ENCODE results near the gene CCDC187. TPM values are rescaled to one million over a fixed set of nuclear protein-coding genes. Genes with fewer than 3 reads are reported as not detected.

Gene CCDC187
- total RNA-seq, 1 donor = 0.10 TPM

DNA sequence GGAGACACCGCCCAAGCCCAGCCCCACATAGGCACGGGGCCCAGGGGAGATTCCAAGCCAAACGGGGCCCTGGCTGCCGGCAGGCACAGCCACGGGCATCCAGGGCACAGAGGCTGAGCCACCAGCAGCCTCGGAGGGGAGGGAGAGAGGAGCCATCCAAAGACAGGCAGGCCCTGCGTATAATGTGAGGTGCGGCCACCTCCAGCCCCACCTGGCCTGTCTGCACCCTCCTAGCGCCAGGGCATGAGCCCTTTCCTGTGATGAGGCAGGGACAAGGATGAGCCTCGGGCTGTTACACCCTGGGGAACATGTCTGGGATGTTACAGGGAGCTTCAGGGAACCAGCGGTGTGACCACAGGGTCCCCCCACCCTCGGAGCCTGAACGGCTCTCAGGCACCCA lies 1.1 kb upstream of the CCDC187 start:
- H3K27me3 ChIP-seq (ENCODE audit: insufficient read depth, low read length) = peaks cover 6% of the 10 kb centered on the region

DNA sequence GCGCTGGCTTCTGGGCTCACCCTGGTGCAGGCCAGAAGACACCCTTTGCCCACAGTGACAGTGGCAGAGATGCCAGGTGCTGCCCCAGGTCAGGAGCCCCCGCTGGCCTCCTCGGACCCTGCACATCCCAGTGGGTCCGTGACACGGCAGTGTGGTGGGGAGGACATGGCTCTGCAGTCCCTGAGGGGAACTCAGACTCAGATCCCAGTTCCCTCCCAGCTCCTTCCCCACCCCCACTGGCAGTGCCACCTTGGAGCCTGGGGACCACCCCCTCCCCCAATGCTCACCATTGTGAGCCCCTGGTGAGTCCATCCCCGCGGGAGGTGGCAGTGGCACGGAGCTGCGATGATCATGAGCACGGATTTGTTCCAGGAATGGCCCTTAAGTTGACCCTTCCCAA lies 562 bp upstream of the CCDC187 start:
- Histone ChIP-seq H3K4me3 (ENCODE audit: low read length) (no peak overlapping the region), H3K4me1 (ENCODE audit: insufficient read depth, low read length) (peaks cover 7% of the 10 kb centered on the region), H3K27me3 (ENCODE audit: insufficient read depth, low read length) (peaks cover 3% of the 10 kb centered on the region), H3K9me3 (ENCODE audit: low read depth, low read length) (no peaks in the 10 kb centered on the region)

More for the DNA sequence above, 1.1 kb upstream of the CCDC187 start:
- H3K4me3 ChIP-seq (ENCODE audit: low read length) = no peak overlapping the region
- H3K4me1 ChIP-seq (ENCODE audit: insufficient read depth, low read length) = peaks cover 7% of the 10 kb centered on the region
- no peaks in the 10 kb centered on the region for H3K9me3 ChIP-seq (ENCODE audit: low read depth, low read length)

DNA sequence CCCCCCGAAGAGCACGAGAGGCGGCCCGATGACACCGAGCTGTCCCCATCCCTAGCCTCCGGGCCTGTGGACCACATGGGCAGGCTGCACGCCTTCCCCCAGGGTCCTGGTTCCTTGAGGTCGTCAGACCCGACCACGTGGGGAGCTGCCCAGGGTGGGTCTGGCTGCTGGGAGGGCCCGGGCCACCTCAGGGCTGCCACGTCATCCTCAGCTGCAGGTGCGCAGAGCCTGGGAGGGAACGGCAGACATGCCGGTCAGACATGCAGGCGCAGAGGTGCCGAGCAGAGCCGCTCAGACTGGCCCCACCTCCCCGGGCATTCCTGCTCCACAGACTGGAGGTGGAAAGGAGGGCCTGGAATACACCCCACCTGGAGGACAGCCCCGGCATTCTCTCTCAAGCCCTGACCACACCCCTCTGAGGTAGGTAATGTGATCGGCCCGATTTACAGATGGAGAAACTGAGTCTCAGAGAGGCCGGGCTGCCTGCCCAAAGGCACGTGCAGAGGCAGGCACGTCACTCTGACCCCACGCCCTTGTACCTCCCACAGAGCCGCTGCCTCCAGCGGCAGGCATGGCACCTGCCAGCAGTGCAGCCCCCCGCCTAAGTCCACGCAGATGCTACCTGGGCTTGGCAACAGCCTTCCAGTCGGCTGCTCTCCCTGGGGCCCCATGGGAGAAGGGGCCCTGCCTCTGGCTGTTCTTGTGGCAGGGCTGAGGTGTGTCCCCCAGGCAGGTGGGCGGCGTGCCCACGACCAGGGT lies 649 bp downstream of the CCDC187 start:
- Histone ChIP-seq H3K4me3 (ENCODE audit: low read length) (no peak overlapping the region), H3K4me1 (ENCODE audit: insufficient read depth, low read length) (no peaks in the 10 kb centered on the region), H3K9me3 (ENCODE audit: low read depth, low read length) (no peaks in the 10 kb centered on the region), H3K27me3 (ENCODE audit: insufficient read depth, low read length) (peaks cover 2% of the 10 kb centered on the region)

DNA sequence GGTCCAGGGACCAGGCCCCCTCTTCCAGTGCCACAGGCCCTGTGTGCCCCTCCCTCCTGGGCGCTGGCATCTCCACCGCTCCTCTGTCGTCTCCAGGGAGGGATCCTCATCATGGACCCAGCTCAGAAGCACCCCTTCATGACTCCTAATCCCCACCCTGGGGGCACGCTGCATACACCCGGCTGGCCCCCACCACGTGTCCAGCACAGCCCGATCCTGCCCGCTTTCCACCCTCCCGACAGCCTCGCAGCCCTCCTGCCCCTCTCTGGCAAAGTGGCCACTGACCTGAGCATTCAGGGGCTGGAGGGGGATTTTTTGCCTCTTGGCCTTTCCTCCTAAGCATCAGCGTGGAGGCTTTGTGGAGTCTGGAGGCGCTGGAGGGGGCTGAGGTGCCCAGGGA lies 1.4 kb downstream of the CCDC187 start:
- H3K4me3 ChIP-seq (ENCODE audit: low read length) = no peak overlapping the region
- H3K4me1 ChIP-seq (ENCODE audit: insufficient read depth, low read length) = no peaks in the 10 kb centered on the region
- H3K9me3 ChIP-seq (ENCODE audit: low read depth, low read length) = no peaks in the 10 kb centered on the region
- H3K27me3 ChIP-seq (ENCODE audit: insufficient read depth, low read length) = no peaks in the 10 kb centered on the region

DNA sequence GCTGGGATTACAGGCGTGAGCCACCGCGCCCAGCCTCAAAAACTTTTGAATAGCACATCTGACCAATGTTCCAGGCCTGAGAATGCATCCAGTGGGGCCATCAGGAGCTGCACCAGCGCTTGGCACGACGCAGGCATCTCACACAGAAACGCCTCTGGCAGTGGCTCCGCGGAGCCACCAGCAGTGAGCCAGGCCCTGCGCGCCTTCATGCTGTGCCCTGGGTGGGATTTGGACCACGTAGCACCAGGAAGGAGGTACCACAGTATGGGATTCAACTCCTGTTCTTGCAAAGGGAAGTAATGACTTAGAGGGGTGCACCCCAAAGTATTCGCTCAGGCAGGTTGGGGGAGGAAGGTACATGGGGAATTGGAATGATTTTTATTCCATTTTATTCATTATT lies 3.0 kb downstream of the CCDC187 start:
- no peaks in the 10 kb centered on the region for H3K9me3 ChIP-seq (ENCODE audit: low read depth, low read length)
- H3K27me3 ChIP-seq (ENCODE audit: insufficient read depth, low read length) = no peaks in the 10 kb centered on the region
- no peak overlapping the region for H3K4me3 ChIP-seq (ENCODE audit: low read length)
- H3K4me1 ChIP-seq (ENCODE audit: insufficient read depth, low read length) = no peaks in the 10 kb centered on the region

DNA sequence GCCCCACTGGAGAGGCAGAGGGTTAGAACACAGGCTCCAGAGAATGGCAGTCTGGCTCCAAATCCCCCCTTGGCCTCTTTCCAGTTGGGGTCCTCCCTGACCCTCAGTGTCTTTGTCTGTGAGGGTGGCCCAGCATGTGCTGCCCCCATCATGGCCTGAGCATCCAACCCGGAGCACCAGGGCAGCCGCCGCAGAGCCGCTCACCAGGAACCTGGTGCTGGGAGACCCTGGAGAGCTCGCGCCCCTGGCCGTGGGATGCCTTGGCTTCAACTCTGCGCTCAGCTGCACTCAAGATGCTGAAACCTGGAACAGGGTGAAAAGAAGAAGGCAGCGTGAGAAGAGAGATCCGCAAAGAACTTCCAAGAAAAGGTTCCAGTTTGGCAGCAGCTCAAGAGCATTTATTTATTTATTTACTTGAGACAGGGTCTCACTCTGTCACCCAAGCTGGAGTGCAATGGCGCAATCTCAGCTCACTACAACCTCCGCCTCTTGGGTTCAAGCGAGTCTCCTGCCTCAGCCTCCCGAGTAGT lies 3.8 kb downstream of the CCDC187 start:
- no peak overlapping the region for H3K4me3 ChIP-seq (ENCODE audit: low read length)
- no peaks in the 10 kb centered on the region for H3K27me3 ChIP-seq (ENCODE audit: insufficient read depth, low read length)
- H3K9me3 ChIP-seq (ENCODE audit: low read depth, low read length) = no peaks in the 10 kb centered on the region
- no peaks in the 10 kb centered on the region for H3K4me1 ChIP-seq (ENCODE audit: insufficient read depth, low read length)

DNA sequence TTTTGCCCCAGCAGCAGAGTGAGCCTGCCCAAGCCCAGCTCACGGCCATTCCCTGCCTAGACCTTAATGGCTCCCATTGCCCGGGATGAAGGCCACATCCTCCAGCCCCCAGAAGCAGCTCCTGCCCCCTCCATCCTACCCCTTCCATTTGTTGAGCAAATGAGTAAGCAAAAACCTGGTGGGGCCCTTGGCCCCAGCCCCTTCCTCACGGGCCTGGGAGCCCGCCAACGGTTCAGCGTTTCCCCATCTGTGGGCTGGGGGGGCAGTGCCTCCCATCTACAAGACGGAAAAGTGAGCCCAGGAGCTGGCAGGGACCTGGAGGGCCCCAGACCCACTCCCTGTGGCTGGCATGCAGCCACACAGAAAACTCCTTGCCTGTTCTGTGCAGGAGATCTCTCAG lies 4.4 kb downstream of the CCDC187 start:
- Histone ChIP-seq H3K4me3 (ENCODE audit: low read length) (no peak overlapping the region), H3K4me1 (ENCODE audit: insufficient read depth, low read length) (no peaks in the 10 kb centered on the region)

DNA sequence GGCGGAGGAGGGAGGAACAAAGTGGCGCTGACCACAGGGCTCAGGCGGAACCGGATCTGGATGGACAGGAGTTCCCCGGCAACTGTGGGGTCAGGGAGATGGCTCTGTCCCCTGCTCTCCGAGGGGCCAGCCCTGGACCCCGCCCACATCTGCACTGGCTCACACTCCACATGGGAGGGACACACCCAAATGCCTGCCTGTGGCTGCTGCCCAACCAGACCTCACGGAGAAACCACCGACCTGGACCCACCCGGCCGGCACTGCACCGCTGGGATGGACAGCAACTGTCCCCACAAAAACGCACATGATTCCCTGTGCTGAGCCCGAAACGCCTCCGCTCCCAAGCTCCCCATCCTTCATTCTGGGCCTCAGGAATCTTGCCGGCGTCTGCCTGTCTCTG lies 4.8 kb downstream of the CCDC187 start:
- Histone ChIP-seq H3K4me3 (ENCODE audit: low read length) (no peak overlapping the region), H3K27me3 (ENCODE audit: insufficient read depth, low read length) (no peaks in the 10 kb centered on the region), H3K4me1 (ENCODE audit: insufficient read depth, low read length) (no peaks in the 10 kb centered on the region), H3K9me3 (ENCODE audit: low read depth, low read length) (no peaks in the 10 kb centered on the region)

More for the DNA sequence above, 4.4 kb downstream of the CCDC187 start:
- Histone ChIP-seq H3K27me3 (ENCODE audit: insufficient read depth, low read length) (no peaks in the 10 kb centered on the region), H3K9me3 (ENCODE audit: low read depth, low read length) (no peaks in the 10 kb centered on the region)

DNA sequence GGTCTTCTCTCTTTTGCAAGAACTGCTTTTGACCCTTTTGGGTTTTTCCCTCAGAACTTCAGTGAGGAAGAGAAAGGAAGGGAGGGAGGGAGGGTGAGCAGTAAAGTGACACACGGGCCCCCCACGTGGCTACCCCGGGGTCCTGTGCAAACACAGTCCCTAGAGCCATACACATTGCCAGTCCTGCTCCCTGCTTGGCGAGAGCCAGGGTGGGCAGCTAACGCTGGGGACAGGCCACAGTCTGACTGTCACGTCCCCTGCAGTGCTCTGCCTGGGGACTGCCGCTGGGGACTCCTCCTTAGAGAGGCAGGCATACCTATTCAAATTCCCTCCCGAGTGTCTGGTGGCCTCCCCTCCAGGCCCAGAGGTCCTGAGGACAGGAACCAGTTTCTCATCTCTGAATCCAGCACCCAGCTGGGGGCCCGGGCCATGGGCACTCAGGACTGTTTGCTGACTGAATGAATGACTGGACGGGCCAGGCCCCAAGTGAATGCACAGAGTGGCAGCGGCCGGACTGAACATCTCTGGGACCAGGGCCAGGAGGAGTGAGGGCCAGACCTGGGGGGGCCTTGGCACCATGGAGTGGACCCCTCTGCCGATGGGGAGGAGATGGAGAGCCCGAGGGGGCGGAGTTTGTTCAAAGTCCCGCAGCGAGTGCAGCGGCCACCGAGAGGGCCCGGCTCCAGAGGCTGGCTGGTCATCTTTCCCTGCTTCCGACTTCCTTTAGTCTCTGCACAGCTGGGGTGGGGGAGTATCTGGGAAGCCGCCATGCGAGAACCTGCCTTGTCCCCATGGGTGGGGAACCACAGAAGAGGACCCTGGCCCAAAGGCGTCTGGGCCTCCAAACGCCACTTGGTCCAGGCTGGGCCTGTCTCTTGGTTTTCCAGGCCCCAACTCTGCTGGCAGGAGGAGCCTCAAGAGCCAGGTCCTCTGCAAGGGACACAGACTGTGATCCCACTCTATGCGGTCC lies 5.8 kb downstream of the CCDC187 start:
- H3K4me3 ChIP-seq (ENCODE audit: low read length) = no peak overlapping the region
- no peaks in the 10 kb centered on the region for H3K27me3 ChIP-seq (ENCODE audit: insufficient read depth, low read length)
- H3K4me1 ChIP-seq (ENCODE audit: insufficient read depth, low read length) = no peaks in the 10 kb centered on the region
- no peaks in the 10 kb centered on the region for H3K9me3 ChIP-seq (ENCODE audit: low read depth, low read length)

DNA sequence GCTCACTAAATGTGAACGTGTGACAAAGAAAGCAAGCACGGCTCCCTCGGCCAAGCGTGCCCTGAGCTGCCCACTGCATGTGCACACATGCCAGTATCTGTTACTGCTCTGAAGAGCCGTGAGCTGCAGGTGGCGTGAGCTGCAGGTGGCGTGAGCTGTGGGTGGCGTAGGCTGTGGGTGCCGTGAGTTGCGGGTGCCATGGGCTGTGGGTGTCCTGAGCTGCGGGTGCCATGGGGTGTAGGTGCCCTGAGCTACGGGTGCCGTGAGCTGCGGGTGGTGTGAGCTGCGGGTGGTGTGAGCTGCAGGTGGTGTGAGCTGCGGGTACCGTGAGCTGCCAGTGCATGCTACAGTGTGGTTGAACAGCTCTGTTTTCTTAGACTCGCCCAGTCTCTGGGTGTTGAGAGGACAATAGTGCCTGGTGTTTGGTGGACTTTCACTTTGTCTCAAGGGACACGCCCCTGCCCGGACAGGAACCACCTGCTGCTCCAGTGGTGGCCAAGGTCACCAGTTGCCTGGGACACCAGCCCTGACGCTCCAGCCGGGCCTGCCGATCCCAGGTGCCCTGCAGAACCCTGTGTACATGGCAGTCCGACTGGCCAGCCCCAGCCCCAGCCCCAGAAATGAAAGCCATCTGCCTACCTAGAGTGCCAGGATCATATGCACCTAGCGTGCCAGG lies 6.7 kb downstream of the CCDC187 start:
- H3K4me3 ChIP-seq (ENCODE audit: low read length) = no peak overlapping the region
- no peaks in the 10 kb centered on the region for H3K9me3 ChIP-seq (ENCODE audit: low read depth, low read length)
- H3K27me3 ChIP-seq (ENCODE audit: insufficient read depth, low read length) = no peaks in the 10 kb centered on the region
- no peaks in the 10 kb centered on the region for H3K4me1 ChIP-seq (ENCODE audit: insufficient read depth, low read length)

DNA sequence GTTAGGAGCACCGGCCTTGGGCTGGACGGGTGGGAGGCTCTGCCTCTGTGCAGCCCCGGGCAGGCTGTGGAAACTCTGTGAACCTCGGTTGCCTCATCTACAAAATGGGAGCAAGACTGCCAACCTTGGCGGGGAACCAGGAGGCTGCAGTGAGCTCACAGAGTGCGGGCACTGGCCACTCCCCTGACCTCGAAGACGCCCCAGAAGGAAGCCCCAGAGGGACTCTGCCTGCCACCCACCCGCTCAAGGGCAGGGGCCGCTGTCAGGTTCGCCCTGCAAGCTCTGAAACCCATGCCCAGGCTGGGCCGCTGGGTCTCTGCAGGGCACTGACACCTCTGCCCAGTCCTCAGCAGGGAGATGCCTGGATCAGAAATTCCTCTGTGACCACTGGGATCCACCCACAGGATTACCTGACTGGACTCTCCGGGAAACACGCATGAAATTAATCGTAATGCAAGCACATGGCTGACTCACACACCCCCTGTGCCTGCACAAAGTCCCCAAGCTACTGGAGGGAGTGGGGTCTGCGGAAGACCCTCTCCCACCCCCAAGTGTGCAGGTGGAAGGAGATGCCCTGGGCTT lies 7.4 kb downstream of the CCDC187 start:
- Histone ChIP-seq H3K9me3 (ENCODE audit: low read depth, low read length) (no peaks in the 10 kb centered on the region), H3K4me1 (ENCODE audit: insufficient read depth, low read length) (no peaks in the 10 kb centered on the region), H3K27me3 (ENCODE audit: insufficient read depth, low read length) (no peaks in the 10 kb centered on the region), H3K4me3 (ENCODE audit: low read length) (no peak overlapping the region)

DNA sequence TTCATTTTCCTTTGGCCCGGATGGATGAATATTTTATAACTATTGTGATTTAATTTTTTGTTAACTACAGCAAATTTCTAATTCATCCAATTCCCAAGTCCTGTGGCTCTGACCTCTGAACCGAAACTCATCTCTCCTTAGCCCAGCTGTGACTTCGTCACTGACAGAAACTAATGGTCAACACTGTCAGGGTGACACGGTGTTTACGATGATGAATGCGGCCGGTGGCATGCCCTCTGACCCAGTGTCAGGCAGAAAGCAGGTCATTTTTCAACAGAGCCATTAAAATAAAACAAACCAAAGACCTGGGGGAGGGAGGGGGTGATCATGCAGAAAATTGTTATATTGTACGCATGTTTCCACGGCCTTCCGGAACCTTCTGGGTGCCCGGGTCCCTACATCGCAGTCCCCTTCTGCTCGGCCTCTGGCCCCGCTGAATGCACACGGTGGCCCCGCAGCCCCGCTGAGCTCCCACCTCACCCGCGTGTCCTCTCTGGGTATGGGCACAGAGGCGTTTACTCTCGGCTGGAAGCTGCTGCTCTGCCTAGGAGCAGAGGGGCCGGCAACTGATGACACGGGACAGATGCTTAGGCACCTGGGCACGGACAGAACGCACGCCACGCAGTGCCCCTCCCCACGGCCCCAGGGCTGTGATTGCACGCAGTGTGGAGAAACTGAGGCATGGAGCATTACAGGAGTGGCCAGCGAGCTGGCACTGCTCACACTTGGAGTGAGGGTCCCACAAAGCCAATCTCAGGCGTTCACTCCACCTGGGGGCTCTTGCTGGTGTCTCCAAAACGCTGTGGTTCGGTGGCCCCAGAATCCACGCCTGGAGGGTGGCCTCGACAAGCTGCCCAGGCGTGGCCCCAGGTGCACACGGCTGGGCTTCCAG lies 8.1 kb downstream of the CCDC187 start:
- no peaks in the 10 kb centered on the region for H3K4me1 ChIP-seq (ENCODE audit: insufficient read depth, low read length)
- H3K4me3 ChIP-seq (ENCODE audit: low read length) = no peak overlapping the region
- no peaks in the 10 kb centered on the region for H3K27me3 ChIP-seq (ENCODE audit: insufficient read depth, low read length)
- H3K9me3 ChIP-seq (ENCODE audit: low read depth, low read length) = no peaks in the 10 kb centered on the region

DNA sequence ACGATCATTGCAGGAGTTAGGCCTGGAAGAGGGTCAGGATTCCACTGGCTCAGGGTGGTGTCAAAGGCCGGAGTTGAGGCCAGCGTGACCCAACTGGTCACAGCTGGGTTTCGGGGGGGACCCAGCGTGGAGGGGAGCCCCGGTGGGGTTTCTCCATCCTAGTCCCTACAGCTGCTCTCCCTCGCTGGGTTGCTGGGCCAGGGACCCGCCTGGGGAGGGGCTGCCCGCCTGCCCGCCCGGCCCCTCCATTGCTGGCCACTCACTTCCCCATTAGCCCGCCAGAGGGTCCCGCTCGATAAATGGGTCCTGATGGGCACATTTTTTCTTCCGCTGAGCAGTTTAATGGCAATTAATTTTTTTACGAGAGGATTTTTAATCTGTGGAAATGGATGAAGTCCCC lies 8.8 kb downstream of the CCDC187 start:
- no peak overlapping the region for H3K4me3 ChIP-seq (ENCODE audit: low read length)
- H3K27me3 ChIP-seq (ENCODE audit: insufficient read depth, low read length) = no peaks in the 10 kb centered on the region
- no peaks in the 10 kb centered on the region for H3K9me3 ChIP-seq (ENCODE audit: low read depth, low read length)
- no peaks in the 10 kb centered on the region for H3K4me1 ChIP-seq (ENCODE audit: insufficient read depth, low read length)

DNA sequence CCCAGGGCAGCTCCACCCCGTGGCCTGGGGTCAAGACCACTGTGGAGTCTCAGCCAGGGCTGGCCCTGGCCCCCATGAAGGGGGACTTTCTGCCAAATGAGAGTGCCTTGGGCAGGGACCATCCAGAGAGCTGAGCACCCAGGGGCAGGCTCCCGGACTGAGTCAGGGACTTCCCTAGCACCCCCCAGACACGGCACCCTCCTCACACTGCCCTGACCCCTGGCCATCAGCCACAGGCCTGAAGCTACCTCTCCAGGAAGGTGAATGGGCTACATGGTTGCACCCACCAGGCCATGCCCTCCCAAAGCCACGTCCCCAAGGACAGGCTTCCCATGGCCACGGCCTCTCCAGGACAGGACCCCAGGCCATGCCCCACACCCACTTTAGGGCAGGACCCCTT lies 9.5 kb downstream of the CCDC187 start:
- H3K4me1 ChIP-seq (ENCODE audit: insufficient read depth, low read length) = no peaks in the 10 kb centered on the region
- no peaks in the 10 kb centered on the region for H3K9me3 ChIP-seq (ENCODE audit: low read depth, low read length)
- H3K4me3 ChIP-seq (ENCODE audit: low read length) = no peak overlapping the region
- H3K27me3 ChIP-seq (ENCODE audit: insufficient read depth, low read length) = no peaks in the 10 kb centered on the region

Measured in mononuclear cell (primary cell).